Immature natural killer cell (primary cell): Measurements from ENCODE around the gene ESRP2. TPM values are rescaled to one million over a fixed set of nuclear protein-coding genes. Genes with fewer than 3 reads are reported as not detected.

ENCODE experiments used
- DNase-seq, 3 donors: peaks; one replicate each; pipeline ENCODE4 v3.0.0; 2022; ENCODE audit warnings: mixed read lengths in 1 of 3
- H3K27ac Mint-ChIP-seq, 6 donors: one replicate each; pipeline ENCODE4 v1.8.0; 2020; ENCODE audit warnings: mixed read lengths in 6 of 6, mild to moderate bottlenecking in 5 of 6, inconsistent platforms in 4 of 6, moderate library complexity in 3 of 6
- H3K27me3 Mint-ChIP-seq, 3 donors: one replicate each; pipeline ENCODE4 v1.8.0; 2020 to 2021; ENCODE audit warnings: low read depth in 3 of 3, mild to moderate bottlenecking in 3 of 3, mixed read lengths in 3 of 3, moderate library complexity in 3 of 3, inconsistent platforms in 1 of 3
- H3K36me3 Mint-ChIP-seq, 3 donors: one replicate each; pipeline ENCODE4 v1.8.0; 2020; ENCODE audit warnings: mixed read lengths in 3 of 3, inconsistent platforms in 2 of 3, mild to moderate bottlenecking in 2 of 3
- H3K4me1 Mint-ChIP-seq, 2 donors: one replicate each; pipeline ENCODE4 v1.8.0; 2020; ENCODE audit warnings: inconsistent platforms in 2 of 2, mild to moderate bottlenecking in 2 of 2, mixed read lengths in 2 of 2, moderate library complexity in 1 of 2
- H3K4me3 Mint-ChIP-seq, 5 donors: one replicate each; pipeline ENCODE4 v1.8.0; 2020; ENCODE audit warnings: mild to moderate bottlenecking in 5 of 5, mixed read lengths in 5 of 5, inconsistent platforms in 3 of 5, moderate library complexity in 3 of 5
- H3K9me3 Mint-ChIP-seq, 6 donors: one replicate each; pipeline ENCODE4 v1.8.0; 2020; ENCODE audit warnings: mild to moderate bottlenecking in 6 of 6, mixed read lengths in 6 of 6, inconsistent platforms in 4 of 6, moderate library complexity in 3 of 6
- polyA plus RNA-seq, 3 donors: library from polyadenylated mRNA; unstranded; fragments of 300-500 nt; fragmentation: Illumina TruSeq; gene quantifications; one replicate each; pipeline ENCODE4 v1.2.3, GENCODE V29; 2021

The ESRP2 gene
- polyA plus RNA-seq: under 1 TPM in 1 of 3 donors, not detected in 2; 0.45 TPM

- H3K4me3 Mint-ChIP-seq: peak within 1 kb of the TSS; percentile 92 to 97 (median 96)
- peak within 1 kb of the TSS in 5 of 6 donors; percentile 7 to 72 (median 68) for H3K27ac Mint-ChIP-seq
- H3K36me3 Mint-ChIP-seq: no peaks in the 10 kb centered on the region
- H3K4me1 Mint-ChIP-seq: peaks cover 30 to 39% of the 10 kb centered on the region in 2 donors
- H3K9me3 Mint-ChIP-seq: no peaks in the 10 kb centered on the region
- DNase-seq: no peak
- H3K27me3 Mint-ChIP-seq: peaks cover 15 to 32% (median 30%) of the 10 kb centered on the region in 3 donors
Measured at GRCh38 chr16:68235887-68236136, at the start of gene ESRP2. Gene ESRP2, minus strand, starts transcription at chr16:68236127. Its CDS starts 82 bp downstream, at chr16:68236045.

GRCh38 chr16:68285683-68286082 lies 49.8 kb upstream of the ESRP2 start:
- no peak for DNase-seq
- peaks cover 0 to 13% (median 9%) of the 10 kb centered on the region in 3 donors for H3K36me3 Mint-ChIP-seq
- no peaks in the 10 kb centered on the region for H3K9me3 Mint-ChIP-seq
- peaks cover 0 to 8% (median 3%) of the 10 kb centered on the region in 3 donors for H3K27me3 Mint-ChIP-seq
- H3K4me1 Mint-ChIP-seq: peaks cover 93% of the 10 kb centered on the region in 2 donors
- H3K27ac Mint-ChIP-seq: peak overlapping the region; percentile 90 to 97 (median 94)
- H3K4me3 Mint-ChIP-seq: peak overlapping the region; percentile 84 to 90 (median 85)

GRCh38 chr16:68284847-68285246 lies 48.9 kb upstream of the ESRP2 start:
- peaks cover 0 to 6% (median 3%) of the 10 kb centered on the region in 3 donors for H3K27me3 Mint-ChIP-seq
- peaks cover 0 to 12% (median 9%) of the 10 kb centered on the region in 3 donors for H3K36me3 Mint-ChIP-seq
- H3K27ac Mint-ChIP-seq: peak overlapping the region; percentile 90 to 95 (median 93)
- no peaks in the 10 kb centered on the region for H3K9me3 Mint-ChIP-seq
- peaks cover 87 to 88% of the 10 kb centered on the region in 2 donors for H3K4me1 Mint-ChIP-seq
- peak in 1 of 3 donors; percentile 13 for DNase-seq
- H3K4me3 Mint-ChIP-seq: peak overlapping the region; percentile 84 to 90 (median 85)

DNA sequence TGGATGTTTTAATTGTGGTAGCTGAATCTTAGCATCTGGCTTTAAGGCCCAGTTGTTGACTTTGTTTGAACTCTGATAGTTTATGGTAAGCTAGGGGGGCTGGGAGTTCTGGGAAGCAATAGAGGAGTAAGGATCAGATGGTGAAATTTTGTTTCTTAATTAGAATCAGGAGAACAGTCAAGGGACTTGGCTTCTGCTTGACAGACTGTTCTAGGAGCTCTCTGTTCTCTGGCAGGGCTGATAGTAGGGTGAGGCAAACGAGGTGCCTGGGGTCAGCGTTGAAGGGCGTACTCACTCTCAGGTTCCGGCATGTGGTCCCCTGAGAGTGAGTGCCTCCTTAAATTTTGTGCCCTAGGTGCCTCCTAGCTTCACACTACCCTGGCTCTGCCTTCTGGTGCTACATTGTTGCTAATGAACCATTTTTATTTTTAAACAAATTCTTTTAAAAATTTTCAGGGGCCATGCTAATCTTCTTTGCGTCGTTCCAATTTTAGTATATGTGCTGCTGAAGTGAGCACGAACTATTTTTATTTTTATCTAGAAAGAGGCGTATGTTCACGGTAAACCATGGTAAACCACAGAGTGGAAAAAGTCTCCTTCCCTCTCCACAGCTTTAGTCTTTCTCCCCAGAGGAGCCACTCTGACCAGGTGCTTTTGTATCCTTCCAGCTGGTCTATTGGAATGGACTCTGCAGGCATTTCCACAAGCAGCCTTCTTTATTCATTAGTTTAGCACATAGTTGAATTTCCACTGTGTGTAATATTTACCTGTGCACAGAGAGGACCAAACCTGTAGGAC lies 48.1 kb upstream of the ESRP2 start:
- H3K27me3 Mint-ChIP-seq: peaks cover 0 to 6% (median 3%) of the 10 kb centered on the region in 3 donors
- no peaks in the 10 kb centered on the region for H3K9me3 Mint-ChIP-seq
- peaks cover 81 to 82% of the 10 kb centered on the region in 2 donors for H3K4me1 Mint-ChIP-seq
- peak overlapping the region; percentile 90 to 95 (median 93) for H3K27ac Mint-ChIP-seq
- H3K36me3 Mint-ChIP-seq: peaks cover 0 to 13% (median 12%) of the 10 kb centered on the region in 3 donors
- H3K4me3 Mint-ChIP-seq: peak overlapping the region; percentile 84 to 90 (median 85)
- peak; percentile 39 to 45 (median 42) for DNase-seq

- no peaks in the 10 kb centered on the region for H3K9me3 Mint-ChIP-seq
- H3K4me3 Mint-ChIP-seq: peak overlapping the region; percentile 84 to 90 (median 85)
- peaks cover 0 to 4% (median 3%) of the 10 kb centered on the region in 3 donors for H3K27me3 Mint-ChIP-seq
- peaks cover 0 to 13% (median 12%) of the 10 kb centered on the region in 3 donors for H3K36me3 Mint-ChIP-seq
- H3K27ac Mint-ChIP-seq: peak overlapping the region; percentile 90 to 95 (median 93)
- peaks cover 75 to 77% of the 10 kb centered on the region in 2 donors for H3K4me1 Mint-ChIP-seq
- no peak for DNase-seq
Measured at GRCh38 chr16:68283346-68283745, 47.4 kb upstream of the ESRP2 start.

DNA sequence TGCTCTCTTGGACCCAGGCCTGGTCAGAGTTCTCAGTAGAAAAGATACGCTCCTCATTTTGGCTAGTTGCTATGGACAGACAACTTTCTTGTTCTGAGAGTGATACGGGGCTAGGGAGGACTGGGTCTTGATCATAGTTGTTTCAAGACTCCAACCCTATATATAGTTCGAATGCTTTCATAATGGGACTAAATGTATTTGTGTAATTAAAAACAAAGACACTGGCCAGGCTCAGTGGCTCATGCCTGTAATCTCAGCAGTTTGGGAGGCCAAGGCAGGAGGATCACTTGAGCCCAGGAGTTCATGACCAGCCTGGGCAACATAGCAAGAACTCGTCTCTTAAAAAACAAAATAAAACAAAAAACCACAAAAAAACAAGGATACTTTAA lies 46.1 kb upstream of the ESRP2 start:
- Mint-ChIP-seq H3K4me3 (no peak overlapping the region), H3K27me3 (peaks cover 0 to 3% (median 3%) of the 10 kb centered on the region in 3 donors), H3K9me3 (no peaks in the 10 kb centered on the region), H3K27ac (peak overlapping the region; percentile 73 to 95 (median 91)), H3K36me3 (peaks cover 0 to 12% (median 8%) of the 10 kb centered on the region in 3 donors), H3K4me1 (peaks cover 62 to 64% of the 10 kb centered on the region in 2 donors)
- DNase-seq: no peak

- peak overlapping the region in 1 of 5 donors; percentile 6 for H3K4me3 Mint-ChIP-seq
- H3K9me3 Mint-ChIP-seq: no peaks in the 10 kb centered on the region
- DNase-seq: no peak
- H3K27me3 Mint-ChIP-seq: peaks cover 0 to 3% (median 1%) of the 10 kb centered on the region in 3 donors
- H3K36me3 Mint-ChIP-seq: peaks cover 0 to 12% (median 8%) of the 10 kb centered on the region in 3 donors
- peak overlapping the region; percentile 58 to 95 (median 91) for H3K27ac Mint-ChIP-seq
- H3K4me1 Mint-ChIP-seq: peaks cover 57 to 59% of the 10 kb centered on the region in 2 donors
Measured at GRCh38 chr16:68281368-68282063, 45.6 kb upstream of the ESRP2 start.

DNA sequence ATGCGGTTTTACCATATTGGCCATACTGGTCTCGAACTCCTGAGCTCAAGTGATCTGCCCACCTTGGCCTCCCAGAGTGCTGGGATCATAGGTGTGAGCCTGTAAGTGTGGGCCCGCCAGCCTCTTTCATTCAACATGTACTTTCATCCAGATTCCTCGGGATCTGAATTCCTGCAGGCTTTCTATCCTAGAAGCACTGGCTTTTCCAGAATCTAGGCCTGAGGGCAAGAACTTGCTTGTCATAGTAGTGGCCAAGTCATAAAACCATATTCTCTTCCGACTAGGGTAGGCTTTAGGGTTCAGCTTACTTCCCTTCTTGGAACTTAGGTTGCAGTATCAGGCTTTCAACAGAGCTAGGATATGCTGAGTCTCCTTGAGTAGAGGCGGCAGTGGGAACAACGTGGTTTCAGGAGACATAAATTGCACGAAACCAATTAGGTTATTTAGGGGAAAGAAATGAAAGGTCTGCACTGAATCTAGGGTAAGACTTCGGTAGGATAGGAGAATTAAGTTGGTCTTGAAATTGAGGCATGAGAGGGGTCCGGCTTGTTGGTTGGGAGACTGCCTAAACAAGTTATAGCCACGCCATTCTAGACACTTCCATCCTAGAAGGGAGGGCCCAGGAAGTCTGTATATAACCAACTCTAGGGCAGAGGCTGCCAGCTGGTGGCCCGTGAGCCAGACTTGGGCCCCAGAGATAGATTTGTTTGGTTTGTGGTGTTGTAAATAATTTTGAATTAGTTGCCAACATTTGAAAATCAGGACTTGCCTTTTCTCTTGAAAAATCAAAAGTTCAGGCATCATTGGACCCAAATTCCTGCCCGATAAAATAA lies 44.0 kb upstream of the ESRP2 start:
- peaks cover 0 to 8% (median 7%) of the 10 kb centered on the region in 3 donors for H3K36me3 Mint-ChIP-seq
- H3K27ac Mint-ChIP-seq: peak overlapping the region in 2 of 6 donors; percentile 15 to 39
- no peak for DNase-seq
- no peaks in the 10 kb centered on the region for H3K9me3 Mint-ChIP-seq
- peaks cover 0 to 3% (median 0%) of the 10 kb centered on the region in 3 donors for H3K27me3 Mint-ChIP-seq
- no peak overlapping the region for H3K4me3 Mint-ChIP-seq
- H3K4me1 Mint-ChIP-seq: peaks cover 55 to 59% of the 10 kb centered on the region in 2 donors

DNA sequence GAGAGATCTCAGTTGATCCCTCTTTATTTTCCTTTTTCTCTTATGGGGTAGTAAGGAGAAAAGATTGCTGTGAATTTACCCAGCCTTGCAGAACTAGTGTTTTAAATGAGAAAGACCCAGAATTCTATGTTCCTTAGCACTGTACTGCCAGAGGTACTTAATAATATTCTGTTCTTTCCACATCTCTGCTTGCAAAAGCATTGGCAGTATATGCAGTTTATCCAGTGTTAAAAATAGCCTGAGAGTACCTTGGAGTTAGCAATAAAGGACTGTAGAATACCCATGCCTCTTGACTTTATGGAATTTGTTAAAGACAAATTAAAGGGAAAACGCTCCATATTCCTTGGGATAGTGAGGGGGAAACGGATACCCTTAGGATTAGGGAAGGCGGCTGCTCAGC lies 40.3 kb upstream of the ESRP2 start:
- H3K27me3 Mint-ChIP-seq: no peaks in the 10 kb centered on the region
- no peak for DNase-seq
- H3K9me3 Mint-ChIP-seq: no peaks in the 10 kb centered on the region
- peak overlapping the region in 4 of 5 donors; percentile 19 to 69 (median 62) for H3K4me3 Mint-ChIP-seq
- H3K36me3 Mint-ChIP-seq: peaks cover 5 to 8% (median 7%) of the 10 kb centered on the region in 3 donors
- H3K4me1 Mint-ChIP-seq: peaks cover 41 to 54% of the 10 kb centered on the region in 2 donors
- H3K27ac Mint-ChIP-seq: peak overlapping the region; percentile 88 to 96 (median 94)

GRCh38 chr16:68275611-68276191 lies 39.8 kb upstream of the ESRP2 start:
- Mint-ChIP-seq H3K27me3 (no peaks in the 10 kb centered on the region), H3K36me3 (peaks cover 5 to 8% (median 7%) of the 10 kb centered on the region in 3 donors)

DNA sequence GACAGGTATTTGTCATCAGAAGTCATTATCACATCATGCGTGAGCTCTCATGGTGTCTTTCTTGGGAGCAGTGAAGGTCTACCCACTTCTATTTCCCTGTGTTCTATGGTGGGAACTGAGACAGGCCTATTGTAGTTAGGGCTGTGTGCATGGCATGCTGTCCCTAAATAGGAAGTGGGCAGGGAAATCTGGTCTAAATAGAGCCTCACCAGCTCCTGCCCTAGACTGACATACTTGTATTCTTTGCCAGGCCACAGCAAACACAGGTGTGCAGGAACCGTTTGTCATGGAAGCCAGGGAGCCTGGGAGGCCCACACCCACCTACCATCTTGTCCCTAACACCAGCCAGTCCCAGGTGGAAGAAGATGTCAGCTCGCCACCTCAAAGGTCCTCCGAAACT lies 38.5 kb upstream of the ESRP2 start:
- no peak for DNase-seq
- Mint-ChIP-seq H3K27ac (peak overlapping the region; percentile 40 to 96 (median 83)), H3K36me3 (peaks cover 4 to 8% (median 5%) of the 10 kb centered on the region in 3 donors), H3K4me1 (peaks cover 43 to 63% of the 10 kb centered on the region in 2 donors), H3K9me3 (no peaks in the 10 kb centered on the region), H3K27me3 (no peaks in the 10 kb centered on the region), H3K4me3 (peak overlapping the region in 1 of 5 donors; percentile 17)

More at GRCh38 chr16:68275611-68276191, 39.8 kb upstream of the ESRP2 start:
- peak; percentile 22 to 36 (median 34) for DNase-seq
- H3K27ac Mint-ChIP-seq: peak overlapping the region; percentile 88 to 96 (median 94)
- H3K4me1 Mint-ChIP-seq: peaks cover 44 to 56% of the 10 kb centered on the region in 2 donors
- H3K4me3 Mint-ChIP-seq: peak overlapping the region; percentile 19 to 69 (median 60)
- no peaks in the 10 kb centered on the region for H3K9me3 Mint-ChIP-seq

DNA sequence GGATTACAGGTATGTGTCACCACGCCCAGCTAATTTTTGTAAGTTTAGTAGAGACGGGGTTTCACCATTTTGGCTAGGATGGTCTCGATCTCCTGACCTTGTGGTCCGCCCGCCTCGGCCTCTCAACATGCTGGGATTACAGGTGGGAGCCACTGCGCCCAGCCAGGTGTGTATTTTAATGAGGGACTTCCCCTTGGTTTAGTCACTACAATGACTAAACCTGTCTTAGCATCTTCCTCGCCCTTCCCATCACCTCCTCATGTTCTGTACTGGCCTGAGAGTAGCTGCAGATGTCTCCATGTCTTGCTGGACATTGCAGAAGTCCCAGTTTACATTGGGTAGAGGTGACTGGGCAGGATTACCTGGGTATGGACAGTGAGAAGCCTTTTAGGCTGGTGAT lies 38.0 kb upstream of the ESRP2 start:
- Mint-ChIP-seq H3K4me3 (peak overlapping the region in 1 of 5 donors; percentile 15), H3K27me3 (no peaks in the 10 kb centered on the region), H3K36me3 (peaks cover 0 to 8% (median 5%) of the 10 kb centered on the region in 3 donors), H3K4me1 (peaks cover 48 to 69% of the 10 kb centered on the region in 2 donors), H3K27ac (peak overlapping the region in 5 of 6 donors; percentile 60 to 96 (median 84)), H3K9me3 (no peaks in the 10 kb centered on the region)
- DNase-seq: no peak

- Mint-ChIP-seq H3K4me1 (peaks cover 48 to 70% of the 10 kb centered on the region in 2 donors), H3K27ac (peak overlapping the region; percentile 50 to 88 (median 87)), H3K36me3 (peaks cover 0 to 8% (median 5%) of the 10 kb centered on the region in 3 donors), H3K4me3 (peak overlapping the region in 1 of 5 donors; percentile 27), H3K9me3 (no peaks in the 10 kb centered on the region), H3K27me3 (no peaks in the 10 kb centered on the region)
- no peak for DNase-seq
Measured at GRCh38 chr16:68273459-68273858, 37.5 kb upstream of the ESRP2 start.
